Measurements from ENCODE around the gene MPHOSPH6.
"Not testable (repeated sequence)": the region's sequence is repeated elsewhere in the genome, so short reads cannot be mapped to it uniquely, and the experiment has no call there.

The MPHOSPH6 gene, protein sequence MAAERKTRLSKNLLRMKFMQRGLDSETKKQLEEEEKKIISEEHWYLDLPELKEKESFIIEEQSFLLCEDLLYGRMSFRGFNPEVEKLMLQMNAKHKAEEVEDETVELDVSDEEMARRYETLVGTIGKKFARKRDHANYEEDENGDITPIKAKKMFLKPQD

GRCh38 chr16:82169861-82170845, at the start of gene MPHOSPH6:
MPHOSPH6 (minus strand) TSS chr16:82170224; CDS start chr16:82170175, 49 bp downstream.
- DNase-seq, result peak; percentile 41

DNA sequence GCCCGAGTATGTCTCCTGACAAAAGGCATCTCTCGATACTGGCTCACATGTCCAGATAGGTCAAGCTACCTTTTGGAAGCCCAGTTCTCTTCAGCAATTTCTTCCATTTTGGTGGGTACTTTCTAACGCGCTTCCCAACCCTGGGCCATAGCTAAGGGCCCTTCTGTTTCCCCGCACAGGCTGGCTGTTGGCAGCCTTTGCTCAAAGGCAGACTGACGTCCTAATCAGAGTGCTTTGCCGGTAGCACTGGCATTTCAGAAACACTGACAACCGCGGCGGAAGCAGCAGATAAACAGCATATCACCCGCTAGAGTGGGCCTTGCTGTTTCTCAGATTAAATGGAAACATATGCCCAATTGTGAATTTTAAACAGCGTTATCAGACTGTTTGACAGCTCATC, 49.3 kb upstream of the MPHOSPH6 start:
- no peak for DNase-seq

DNA sequence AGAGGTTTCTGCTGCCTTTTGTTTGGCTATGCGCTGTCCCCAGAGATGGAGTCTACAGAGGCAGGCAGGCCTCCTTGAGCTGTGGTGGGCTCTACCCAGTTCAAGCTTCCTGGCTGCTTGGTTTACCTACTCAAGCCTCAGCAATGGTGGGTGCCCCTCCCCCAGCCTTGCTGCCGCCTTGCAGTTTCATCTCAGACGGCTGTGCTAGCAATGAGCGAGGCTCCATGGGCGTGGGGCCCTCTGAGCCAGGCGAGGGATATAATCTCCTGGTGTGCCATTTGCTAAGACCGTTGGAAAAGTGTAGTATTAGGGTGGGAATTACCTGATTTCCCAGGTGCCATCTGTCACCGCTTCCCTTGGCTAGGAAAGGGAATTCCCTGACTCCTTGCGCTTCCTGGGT, 39.3 kb upstream of the MPHOSPH6 start:
- DNase-seq, result not testable (repeated sequence)

- DNase-seq, result no peak
These were observed 33.2 kb upstream of the MPHOSPH6 start for GRCh38 chr16:82203198-82203597.

- DNase-seq, result no peak
These were observed 31.9 kb upstream of the MPHOSPH6 start for GRCh38 chr16:82201926-82202325.

DNA sequence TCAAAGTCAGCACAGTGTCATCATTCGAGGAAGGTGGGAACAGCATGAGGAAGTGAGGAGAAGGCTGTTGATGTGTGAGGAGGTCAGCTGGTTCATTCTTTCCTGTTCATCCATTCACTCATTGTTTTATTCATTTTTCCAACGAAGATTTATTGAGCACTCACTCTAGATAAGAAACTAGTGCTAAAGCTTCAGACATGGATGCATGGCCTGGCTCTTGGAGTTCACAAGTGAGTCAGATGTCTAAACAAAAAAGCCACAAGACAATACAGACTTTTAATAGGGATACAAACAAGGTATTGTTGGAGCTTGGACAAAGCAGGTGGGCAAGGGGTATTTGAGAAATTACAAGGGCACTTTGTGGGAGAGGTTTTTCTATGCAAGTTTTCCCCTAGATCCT, 31.3 kb upstream of the MPHOSPH6 start:
- no peak for DNase-seq

GRCh38 chr16:82199209-82199608, 29.2 kb upstream of the MPHOSPH6 start:
- DNase-seq, result no peak

- DNase-seq, result no peak
These were observed 27.7 kb upstream of the MPHOSPH6 start for GRCh38 chr16:82197540-82198240.

- DNase-seq, result no peak
These were observed 26.0 kb upstream of the MPHOSPH6 start for GRCh38 chr16:82195917-82196494.

GRCh38 chr16:82194086-82194485, 24.1 kb upstream of the MPHOSPH6 start:
- DNase-seq, result no peak

- no peak for DNase-seq
These were observed 22.6 kb upstream of the MPHOSPH6 start for GRCh38 chr16:82192665-82193064.

- no peak for DNase-seq
These were observed 20.4 kb upstream of the MPHOSPH6 start for GRCh38 chr16:82190386-82190785.

DNA sequence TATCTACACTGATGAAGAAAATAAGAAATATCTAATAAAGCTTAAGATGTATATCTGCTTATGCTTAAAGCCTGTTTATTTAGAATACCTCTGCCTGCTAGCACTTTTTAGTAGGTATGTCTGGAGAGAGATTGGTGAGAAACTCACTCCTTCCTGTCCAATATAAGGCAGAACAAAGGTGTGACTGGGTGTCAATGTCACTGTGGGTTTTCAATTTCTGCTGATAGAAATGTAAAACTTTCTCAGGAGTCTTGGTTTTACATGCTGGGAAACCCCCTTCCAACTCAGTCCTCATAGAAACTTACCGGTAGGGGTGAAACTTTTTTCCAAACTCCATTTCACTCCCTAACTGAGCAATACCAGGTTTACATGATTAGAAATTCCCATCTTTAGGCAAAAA, 17.8 kb upstream of the MPHOSPH6 start:
- DNase-seq, result no peak

GRCh38 chr16:82185012-82185411, 15.0 kb upstream of the MPHOSPH6 start:
- no peak for DNase-seq

DNA sequence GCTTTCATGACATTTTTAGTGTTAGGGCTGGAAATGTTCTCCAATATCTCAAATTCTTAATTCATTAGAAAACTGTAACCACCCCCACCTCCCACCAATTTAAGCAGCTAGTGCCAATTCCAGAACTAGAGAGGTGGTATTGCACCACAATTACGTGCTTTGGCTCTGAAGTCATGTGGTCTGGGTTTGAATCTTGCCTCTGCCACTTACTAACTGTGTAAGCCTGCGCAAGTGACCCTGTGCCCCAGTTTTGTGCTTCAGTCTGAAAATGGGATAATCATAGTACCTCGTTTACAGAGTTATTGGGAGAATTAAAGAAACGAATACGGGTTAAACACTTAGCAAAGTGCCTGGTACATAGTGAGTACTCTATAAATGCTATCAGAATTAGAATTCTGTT, 14.2 kb upstream of the MPHOSPH6 start:
- DNase-seq, result no peak

DNA sequence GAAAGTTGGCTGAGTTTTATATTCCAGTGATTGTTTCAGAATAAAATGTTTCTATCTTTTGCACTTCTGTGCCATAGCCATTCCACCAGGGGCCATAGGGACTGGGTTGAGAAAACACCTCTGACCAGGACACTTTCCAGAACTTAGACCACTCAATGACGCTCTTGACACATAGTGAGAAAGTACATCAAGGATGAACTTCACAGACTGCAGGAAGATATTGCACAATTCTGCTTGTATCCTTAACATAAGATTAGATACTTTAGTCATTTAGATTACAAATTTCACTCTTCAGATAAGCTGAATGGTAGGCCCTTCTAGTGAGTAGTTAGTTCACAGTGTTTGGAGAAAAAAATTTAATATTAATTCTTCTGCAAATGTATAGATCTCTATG, 13.0 kb upstream of the MPHOSPH6 start:
- DNase-seq, result no peak

GRCh38 chr16:82182266-82183003, 12.4 kb upstream of the MPHOSPH6 start:
- no peak for DNase-seq

DNA sequence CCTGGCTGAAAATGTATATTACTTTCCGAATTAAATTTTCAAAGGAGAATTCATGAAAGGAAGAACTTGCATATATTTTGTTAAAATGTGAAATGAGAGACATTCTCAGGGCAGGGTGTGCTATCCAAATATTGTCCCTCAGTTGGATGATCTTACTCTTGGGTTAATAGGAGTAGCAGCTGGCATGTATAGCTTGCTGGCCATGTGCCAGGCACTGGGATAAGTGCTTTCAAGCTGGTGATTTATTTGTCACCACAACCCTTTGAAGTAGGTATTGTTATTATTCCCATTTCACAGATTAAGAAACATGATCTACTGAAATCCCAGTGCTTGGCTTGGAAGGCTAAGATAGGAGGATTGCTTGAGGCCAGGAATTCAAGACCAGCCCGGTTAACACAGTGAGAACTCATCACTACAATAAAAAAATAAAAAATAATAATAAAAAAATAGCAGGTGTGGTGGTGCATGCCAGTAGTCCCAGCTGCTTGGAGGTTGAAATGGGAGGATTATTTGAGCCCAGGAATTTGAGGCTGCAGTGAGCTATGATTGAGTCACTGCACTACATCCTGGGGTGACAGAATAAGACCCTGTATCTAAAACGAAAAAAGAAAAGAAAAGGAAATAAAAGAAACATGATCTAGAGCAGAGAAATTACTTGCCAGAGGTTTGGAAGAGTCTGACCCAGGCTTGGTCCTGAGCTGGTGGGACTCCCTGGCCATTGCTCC, 11.6 kb upstream of the MPHOSPH6 start:
- DNase-seq, result no peak

- no peak for DNase-seq
These were observed 8.3 kb upstream of the MPHOSPH6 start for GRCh38 chr16:82178352-82178751.

GRCh38 chr16:82177555-82177954, 7.5 kb upstream of the MPHOSPH6 start:
- DNase-seq, result no peak

GRCh38 chr16:82176204-82176603, 6.2 kb upstream of the MPHOSPH6 start:
- DNase-seq, result no peak

DNA sequence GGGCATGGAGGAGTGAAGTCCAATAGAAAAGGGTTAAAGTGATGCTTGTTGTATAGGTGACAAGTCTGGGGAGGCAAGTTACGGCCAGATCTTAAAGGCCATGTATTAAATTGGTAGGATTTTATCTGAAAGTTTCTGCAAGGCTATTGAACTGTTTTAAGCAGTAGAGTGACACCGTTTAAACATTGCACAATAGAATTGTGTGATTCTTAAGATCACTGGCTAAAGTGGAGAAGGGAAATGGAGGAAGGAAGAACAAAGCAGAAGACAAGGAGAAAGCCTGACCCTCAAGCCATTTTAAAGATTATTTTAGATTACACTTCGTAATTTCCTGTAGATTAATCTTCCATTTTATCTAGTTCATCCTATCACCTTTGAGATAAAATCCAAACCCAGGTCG, 5.6 kb upstream of the MPHOSPH6 start:
- DNase-seq, result no peak

Data from NCI-H526 treated with DMSO at 0.1 percent for 48 hours (cell line).